Epithelial cell of alveolus of lung (primary cell): ENCODE measurements around the gene RBKS. TPM values are rescaled to one million over a fixed set of nuclear protein-coding genes. Genes with fewer than 3 reads are reported as not detected.

ENCODE experiments used
- total RNA-seq: library from RNA; depleted of rRNA; stranded (reverse); fragments of >200 nt; gene quantifications from 2 replicates; pipeline ENCODE4 v1.2.1, GENCODE V29; 2015

Gene RBKS
- 0.56 and 1.4 TPM in 2 replicates for total RNA-seq

GRCh38 chr2:27890146-27890923 lies at the start of gene RBKS, which contains the start of gene BABAM2:
Gene RBKS, minus strand, starts transcription at chr2:27890387. Its CDS starts 42 bp downstream, at chr2:27890345.
Gene BABAM2, plus strand, starts transcription at chr2:27890729. Its CDS starts 3,828 bp downstream, at chr2:27894557.

GRCh38 chr2:27771548-27772335 lies 118.4 kb downstream of the RBKS start, which contains the start of gene MRPL33:
Gene MRPL33, plus strand, starts transcription at chr2:27771719. Its CDS starts 59 bp downstream, at chr2:27771778.

Other genes starting within 250 kb of the RBKS start
- gene SUPT7L, start 226.8 kb downstream of the RBKS start, total RNA-seq, result 16.0 and 25.4 TPM in 2 replicates
- gene SLC4A1AP, start 226.5 kb downstream of the RBKS start, total RNA-seq, result 18.1 and 22.4 TPM in 2 replicates
- 115 and 118 TPM in 2 replicates for gene MRPL33, start 118.7 kb downstream of the RBKS start, total RNA-seq
- gene BABAM2, start 342 bp upstream of the RBKS start, total RNA-seq, result 27.5 and 35.7 TPM in 2 replicates